ENCODE results near the gene LUC7L2. TPM values are rescaled to one million over a fixed set of nuclear protein-coding genes. Genes with fewer than 3 reads are reported as not detected.
"Not testable (repeated sequence)": the region's sequence is repeated elsewhere in the genome, so short reads cannot be mapped to it uniquely, and the experiment has no call there.

LUC7L2 gene
- total and polyA plus RNA-seq, 8 donors = 67.2 to 188 (median 167) TPM

DNA sequence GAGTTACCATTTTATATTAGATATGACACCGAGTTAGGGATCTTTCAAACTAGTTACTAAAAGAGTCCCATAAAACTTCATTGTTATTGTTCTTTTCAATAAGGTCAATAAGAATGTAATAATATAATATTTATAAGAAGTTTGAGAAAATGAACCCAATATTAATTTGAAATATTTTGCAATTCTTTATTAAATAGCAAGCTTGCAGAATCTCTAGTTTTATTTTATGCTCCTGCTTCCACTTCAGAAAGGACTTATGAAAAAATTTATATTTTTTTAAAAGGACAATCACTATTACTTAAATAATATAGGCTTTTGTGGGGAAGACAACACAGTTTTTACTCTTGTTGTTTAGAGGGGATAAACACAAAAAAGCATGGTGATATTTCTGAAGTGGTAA, 47.9 kb downstream of the LUC7L2 start:
- H3K4me1 ChIP-seq = no peaks in the 10 kb centered on the region
- TF ChIP-seq, protein P1, sequence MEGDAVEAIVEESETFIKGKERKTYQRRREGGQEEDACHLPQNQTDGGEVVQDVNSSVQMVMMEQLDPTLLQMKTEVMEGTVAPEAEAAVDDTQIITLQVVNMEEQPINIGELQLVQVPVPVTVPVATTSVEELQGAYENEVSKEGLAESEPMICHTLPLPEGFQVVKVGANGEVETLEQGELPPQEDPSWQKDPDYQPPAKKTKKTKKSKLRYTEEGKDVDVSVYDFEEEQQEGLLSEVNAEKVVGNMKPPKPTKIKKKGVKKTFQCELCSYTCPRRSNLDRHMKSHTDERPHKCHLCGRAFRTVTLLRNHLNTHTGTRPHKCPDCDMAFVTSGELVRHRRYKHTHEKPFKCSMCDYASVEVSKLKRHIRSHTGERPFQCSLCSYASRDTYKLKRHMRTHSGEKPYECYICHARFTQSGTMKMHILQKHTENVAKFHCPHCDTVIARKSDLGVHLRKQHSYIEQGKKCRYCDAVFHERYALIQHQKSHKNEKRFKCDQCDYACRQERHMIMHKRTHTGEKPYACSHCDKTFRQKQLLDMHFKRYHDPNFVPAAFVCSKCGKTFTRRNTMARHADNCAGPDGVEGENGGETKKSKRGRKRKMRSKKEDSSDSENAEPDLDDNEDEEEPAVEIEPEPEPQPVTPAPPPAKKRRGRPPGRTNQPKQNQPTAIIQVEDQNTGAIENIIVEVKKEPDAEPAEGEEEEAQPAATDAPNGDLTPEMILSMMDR (IDR thresholded peaks at IDR 0.05) = no peak
- H3K36me3 ChIP-seq = peaks cover 3 to 98% of the 10 kb centered on the region in 2 donors
- H3K4me3 ChIP-seq = no peak overlapping the region
- H3K27ac ChIP-seq = no peak overlapping the region
- no peaks in the 10 kb centered on the region for H3K27me3 ChIP-seq
- no peaks in the 10 kb centered on the region for H3K9me3 ChIP-seq
- ATAC-seq (no peak), DNase-seq (no peak)
- intact Hi-C loops (cut with DNase I) = no loop called here

DNA sequence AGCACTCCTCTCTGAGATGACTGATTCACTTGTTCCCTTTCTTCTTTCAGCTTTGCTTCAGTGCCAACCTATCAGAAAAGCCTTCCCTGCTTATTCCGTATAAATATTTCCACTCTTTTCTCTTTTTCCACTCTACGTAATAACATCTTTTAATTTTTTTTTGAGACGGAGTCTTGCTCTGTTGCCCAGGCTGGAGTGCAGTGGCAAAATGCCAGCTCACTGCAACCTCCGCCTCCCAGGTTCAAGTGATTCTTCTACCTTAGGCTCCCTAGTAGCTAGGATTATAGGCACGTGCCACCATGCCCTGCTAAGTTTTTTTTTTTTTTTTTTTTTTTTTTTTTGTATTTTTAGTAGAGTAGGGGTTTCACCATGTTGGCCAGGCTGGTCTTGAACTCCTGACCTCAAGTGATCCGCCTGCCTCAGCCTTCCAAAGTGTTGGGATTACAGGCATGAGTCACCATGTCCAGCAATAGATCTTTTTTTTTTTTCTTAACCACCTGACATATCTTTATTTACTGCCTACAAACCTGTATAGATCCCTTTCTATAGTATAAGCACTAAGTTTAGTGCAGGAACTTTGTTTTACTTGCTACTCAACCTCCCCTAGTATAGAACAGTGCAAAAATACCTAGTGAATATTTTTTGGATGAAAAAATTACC, 55.2 kb downstream of the LUC7L2 start:
- H3K36me3 ChIP-seq = peaks cover 0 to 99% of the 10 kb centered on the region in 2 donors

DNA sequence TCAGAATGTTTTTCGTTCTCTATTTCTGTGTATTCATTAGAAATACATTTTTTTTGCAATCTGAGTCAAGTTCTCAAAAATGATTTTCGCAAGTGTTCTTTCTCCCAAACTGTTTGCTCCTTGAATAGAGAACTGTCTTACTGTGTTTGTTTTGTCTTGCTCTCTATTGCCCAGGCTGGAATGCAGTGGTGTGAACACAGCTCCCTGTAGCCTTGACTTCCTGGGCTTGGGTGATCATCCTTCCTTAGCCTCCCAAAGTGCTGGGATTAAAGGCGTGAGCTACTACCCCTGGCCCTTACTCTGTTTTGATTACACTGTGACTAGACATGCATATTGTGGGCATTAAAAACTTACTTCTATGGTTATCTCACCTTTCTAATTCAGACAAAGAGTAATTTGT, 56.7 kb downstream of the LUC7L2 start:
- H3K36me3 ChIP-seq = peaks cover 0 to 97% of the 10 kb centered on the region in 2 donors
- DNase-seq (no peak), ATAC-seq (no peak)
- intact Hi-C loops (cut with DNase I) = no loop called here
- H3K4me1 ChIP-seq = no peaks in the 10 kb centered on the region
- no peaks in the 10 kb centered on the region for H3K27me3 ChIP-seq
- H3K4me3 ChIP-seq = no peak overlapping the region
- H3K27ac ChIP-seq = no peak overlapping the region
- TF ChIP-seq, protein P1 (IDR thresholded peaks at IDR 0.05) = no peak
- no peaks in the 10 kb centered on the region for H3K9me3 ChIP-seq

More for the DNA sequence above, 55.2 kb downstream of the LUC7L2 start:
- H3K4me3 ChIP-seq; H3K4me1 ChIP-seq; H3K27ac ChIP-seq; H3K9me3 ChIP-seq; DNase-seq; intact Hi-C loops (cut with DNase I); H3K27me3 ChIP-seq; ATAC-seq: not testable (repeated sequence)

DNA sequence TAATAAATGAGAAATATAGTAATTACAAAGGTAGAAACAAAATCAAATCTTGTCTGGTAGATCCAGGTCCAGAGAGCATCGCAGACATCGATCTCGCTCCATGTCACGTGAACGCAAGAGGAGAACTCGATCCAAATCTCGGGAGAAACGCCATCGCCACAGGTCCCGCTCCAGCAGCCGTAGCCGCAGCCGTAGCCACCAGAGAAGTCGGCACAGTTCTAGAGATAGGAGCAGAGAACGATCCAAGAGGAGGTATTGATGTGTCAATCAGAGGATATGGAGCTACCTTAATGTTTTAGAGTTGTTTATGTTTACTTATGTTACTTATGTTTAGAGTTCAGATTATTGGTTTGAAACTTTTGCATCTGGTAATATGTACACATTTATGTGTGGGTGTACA, 57.8 kb downstream of the LUC7L2 start:
- Histone ChIP-seq H3K4me1 (no peaks in the 10 kb centered on the region), H3K27ac (no peak overlapping the region), H3K9me3 (no peaks in the 10 kb centered on the region), H3K27me3 (no peaks in the 10 kb centered on the region), H3K4me3 (no peak overlapping the region), H3K36me3 (peaks cover 0 to 97% of the 10 kb centered on the region in 2 donors)
- DNase-seq = no peak
- intact Hi-C loops (cut with DNase I) = no loop called here
- no peak for ATAC-seq
- TF ChIP-seq, protein P1 (IDR thresholded peaks at IDR 0.05) = no peak

DNA sequence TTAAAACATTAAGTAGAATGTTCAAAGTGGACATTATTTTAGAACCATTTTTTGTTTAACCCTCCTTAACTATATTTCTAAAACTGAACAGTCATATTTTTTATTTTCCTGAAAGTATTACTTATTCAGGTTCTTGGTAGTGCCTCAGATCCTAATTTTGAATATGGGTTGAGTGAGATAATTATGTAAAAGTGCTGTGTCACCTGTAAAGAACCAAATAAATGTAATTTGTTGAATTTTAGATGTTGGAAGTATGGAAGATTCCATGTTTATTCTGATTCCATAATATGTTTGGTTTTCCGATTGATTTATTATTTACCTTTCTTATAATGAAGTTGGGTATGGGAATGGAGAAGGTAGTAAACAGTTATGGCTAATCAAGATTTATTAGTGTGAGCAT, 61.4 kb downstream of the LUC7L2 start:
- TF ChIP-seq, protein P1 (IDR thresholded peaks at IDR 0.05) = no peak
- Histone ChIP-seq H3K27me3 (no peaks in the 10 kb centered on the region), H3K9me3 (no peaks in the 10 kb centered on the region), H3K27ac (no peak overlapping the region), H3K4me1 (no peaks in the 10 kb centered on the region), H3K36me3 (peaks cover 0 to 80% of the 10 kb centered on the region in 2 donors), H3K4me3 (no peak overlapping the region)
- DNase-seq (no peak), ATAC-seq (no peak)
- intact Hi-C loops (cut with DNase I) = no loop called here

DNA sequence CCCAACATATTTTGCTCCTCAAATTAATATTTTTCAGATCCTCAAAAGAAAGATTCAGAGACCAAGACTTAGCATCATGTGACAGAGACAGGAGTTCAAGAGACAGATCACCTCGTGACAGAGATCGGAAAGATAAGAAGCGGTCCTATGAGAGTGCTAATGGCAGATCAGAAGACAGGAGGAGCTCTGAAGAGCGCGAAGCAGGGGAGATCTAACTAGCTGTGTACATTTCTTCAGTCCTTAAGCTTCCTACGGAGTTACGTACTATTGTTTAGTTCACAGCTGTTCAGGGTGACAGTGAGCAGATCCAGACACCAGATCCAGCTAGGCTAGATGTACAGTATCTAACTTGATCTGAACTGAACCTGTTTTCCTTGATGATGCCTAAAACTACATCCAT, 62.4 kb downstream of the LUC7L2 start:
- Histone ChIP-seq H3K27ac (no peak overlapping the region), H3K27me3 (no peaks in the 10 kb centered on the region), H3K9me3 (no peaks in the 10 kb centered on the region), H3K4me3 (no peak overlapping the region), H3K36me3 (peaks cover 0 to 76% of the 10 kb centered on the region in 2 donors), H3K4me1 (no peaks in the 10 kb centered on the region)
- intact Hi-C loops (cut with DNase I) = no loop called here
- TF ChIP-seq, protein P1 (IDR thresholded peaks at IDR 0.05) = no peak
- ATAC-seq (no peak), DNase-seq (no peak)
